ENCODE results near the gene SHISA5.

DNA sequence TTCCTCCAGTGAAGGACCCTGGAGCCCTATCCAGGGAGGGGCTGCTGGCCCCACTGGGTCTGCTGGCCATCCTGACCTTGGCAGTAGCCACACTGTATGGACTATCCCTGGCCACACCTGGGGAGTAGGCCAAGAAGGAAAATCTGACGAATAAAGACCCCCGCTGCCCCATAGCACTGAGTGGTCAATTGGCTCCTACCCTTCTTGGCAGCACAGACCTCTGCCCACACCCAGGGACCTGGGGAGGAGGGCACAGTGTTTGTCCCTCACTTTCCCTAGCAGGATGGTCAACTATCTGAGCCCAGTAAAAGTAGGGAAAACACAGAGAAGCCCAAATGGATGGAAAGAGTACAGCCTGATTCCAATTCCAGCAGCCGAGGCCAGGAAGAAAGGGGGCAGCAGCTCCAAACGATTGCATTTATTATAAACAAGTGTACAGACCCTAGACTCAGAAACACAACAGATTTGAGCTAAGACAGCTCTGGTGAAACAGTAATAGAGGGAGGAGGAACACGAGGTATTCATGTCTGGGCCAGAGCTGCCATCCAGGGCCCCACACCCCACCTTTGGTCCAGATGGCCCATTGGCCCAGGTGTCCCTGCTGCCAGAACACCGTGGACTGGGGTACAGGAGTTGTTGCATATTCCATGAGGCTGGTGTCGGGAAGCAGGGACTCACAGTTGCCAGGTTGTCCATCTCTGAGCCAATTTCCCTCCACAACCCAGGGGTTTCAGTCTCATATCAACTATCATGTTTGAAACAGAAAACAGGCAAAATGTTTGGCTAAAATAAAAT is 36.3 kb downstream of the SHISA5 start:
- no peak for TF ChIP-seq EP300 (IDR thresholded peaks at IDR 0.05)
- TF ChIP-seq, protein P1, sequence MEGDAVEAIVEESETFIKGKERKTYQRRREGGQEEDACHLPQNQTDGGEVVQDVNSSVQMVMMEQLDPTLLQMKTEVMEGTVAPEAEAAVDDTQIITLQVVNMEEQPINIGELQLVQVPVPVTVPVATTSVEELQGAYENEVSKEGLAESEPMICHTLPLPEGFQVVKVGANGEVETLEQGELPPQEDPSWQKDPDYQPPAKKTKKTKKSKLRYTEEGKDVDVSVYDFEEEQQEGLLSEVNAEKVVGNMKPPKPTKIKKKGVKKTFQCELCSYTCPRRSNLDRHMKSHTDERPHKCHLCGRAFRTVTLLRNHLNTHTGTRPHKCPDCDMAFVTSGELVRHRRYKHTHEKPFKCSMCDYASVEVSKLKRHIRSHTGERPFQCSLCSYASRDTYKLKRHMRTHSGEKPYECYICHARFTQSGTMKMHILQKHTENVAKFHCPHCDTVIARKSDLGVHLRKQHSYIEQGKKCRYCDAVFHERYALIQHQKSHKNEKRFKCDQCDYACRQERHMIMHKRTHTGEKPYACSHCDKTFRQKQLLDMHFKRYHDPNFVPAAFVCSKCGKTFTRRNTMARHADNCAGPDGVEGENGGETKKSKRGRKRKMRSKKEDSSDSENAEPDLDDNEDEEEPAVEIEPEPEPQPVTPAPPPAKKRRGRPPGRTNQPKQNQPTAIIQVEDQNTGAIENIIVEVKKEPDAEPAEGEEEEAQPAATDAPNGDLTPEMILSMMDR (IDR thresholded peaks at IDR 0.05), result no peak
- TF ChIP-seq POLR2AphosphoS5 (IDR thresholded peaks at IDR 0.05), result no peak
